ENCODE data around the gene PPP4C. TPM values are rescaled to one million over a fixed set of nuclear protein-coding genes. Genes with fewer than 3 reads are reported as not detected.
"Not testable (repeated sequence)": the region's sequence is repeated elsewhere in the genome, so short reads cannot be mapped to it uniquely, and the experiment has no call there.

Gene PPP4C
- total and polyA plus RNA-seq, 7 experiments from 2014 or later: 68.4 to 176 (median 104) TPM

- Mint-ChIP-seq H3K4me3 (peak overlapping the region in 1 of 10 donors; percentile 39), H3K36me3 (peaks cover 0 to 23% (median 8%) of the 10 kb centered on the region in 5 donors), H3K27ac (peak overlapping the region in 4 of 9 donors; percentile 32 to 59 (median 44)), H3K27me3 (no peaks in the 10 kb centered on the region), H3K9me3 (peaks cover 0 to 3% (median 0%) of the 10 kb centered on the region in 11 donors), H3K4me1 (peaks cover 10 to 18% (median 15%) of the 10 kb centered on the region in 7 donors)
- no peak for DNase-seq
- POLR2A ChIA-PET: interaction anchor here (1.2 to 12.0 kb wide), 3 partner anchors 23 to 70 kb away, joined by 3 to 116 read pairs (median 4); partner anchors contain the start of genes CORO1A and TBX6
- ATAC-seq: no peak
- H3K4me1 ChIP-seq (ENCODE audit: control insufficient read depth in 2 of 2, insufficient read depth in 2 of 2, low read length in 2 of 2): no peaks in the 10 kb centered on the region
- H3K9me3 ChIP-seq (ENCODE audit: control insufficient read depth in 2 of 3, low read length in 3 of 3): no peaks in the 10 kb centered on the region
- peaks cover 0 to 67% (median 9%) of the 10 kb centered on the region in 3 experiments for H3K36me3 ChIP-seq (ENCODE audit: control insufficient read depth in 2 of 3, insufficient read depth in 3 of 3, low read length in 3 of 3)
- no peak overlapping the region for H3K27ac ChIP-seq (ENCODE audit: low read depth, low read length)
- H3K4me3 ChIP-seq (ENCODE audit: low read length): no peak overlapping the region
- intact Hi-C loops (cut with micrococcal nuclease): no loop called here
- CTCF ChIA-PET: interaction anchor here (0.6 to 1.6 kb wide), 2 partner anchors 24 to 68 kb away, joined by 3 read pairs; no protein-coding TSS in a partner anchor
- H3K27me3 ChIP-seq (ENCODE audit: control insufficient read depth in 2 of 2, insufficient read depth in 2 of 2, low read length in 2 of 2): no peaks in the 10 kb centered on the region
Measured at GRCh38 chr16:30114411-30114810, 38.6 kb downstream of the PPP4C start.

GRCh38 chr16:30114833-30115232 lies 39.0 kb downstream of the PPP4C start:
- H3K27me3 Mint-ChIP-seq; intact Hi-C loops (cut with micrococcal nuclease); H3K9me3 Mint-ChIP-seq; H3K9me3 ChIP-seq (ENCODE audit: control insufficient read depth in 2 of 3, low read length in 3 of 3); H3K27me3 ChIP-seq (ENCODE audit: control insufficient read depth in 2 of 2, insufficient read depth in 2 of 2, low read length in 2 of 2); H3K4me3 ChIP-seq (ENCODE audit: low read length); ATAC-seq; DNase-seq; H3K27ac ChIP-seq (ENCODE audit: low read depth, low read length); H3K4me1 ChIP-seq (ENCODE audit: control insufficient read depth in 2 of 2, insufficient read depth in 2 of 2, low read length in 2 of 2): not testable (repeated sequence)
- ChIA-PET POLR2A (interaction anchor here (0.5 to 12.0 kb wide), 5 partner anchors 21 to 72 kb away, joined by 3 to 116 read pairs (median 3); partner anchors contain the start of genes CORO1A and TBX6), CTCF (interaction anchor here (0.6 to 1.6 kb wide), 2 partner anchors 23 to 67 kb away, joined by 3 read pairs; no protein-coding TSS in a partner anchor)
- H3K4me3 Mint-ChIP-seq: peak overlapping the region in 4 of 10 donors; percentile 11 to 56 (median 28)
- H3K36me3 Mint-ChIP-seq: peaks cover 0 to 24% (median 10%) of the 10 kb centered on the region in 5 donors
- peaks cover 11 to 21% (median 18%) of the 10 kb centered on the region in 7 donors for H3K4me1 Mint-ChIP-seq
- H3K36me3 ChIP-seq (ENCODE audit: control insufficient read depth in 2 of 3, insufficient read depth in 3 of 3, low read length in 3 of 3): peaks cover 0 to 67% (median 9%) of the 10 kb centered on the region in 3 experiments
- H3K27ac Mint-ChIP-seq: peak overlapping the region in 5 of 9 donors; percentile 28 to 78 (median 41)

- Histone ChIP-seq H3K4me1 (ENCODE audit: control insufficient read depth in 2 of 2, insufficient read depth in 2 of 2, low read length in 2 of 2) (no peaks in the 10 kb centered on the region), H3K9me3 (ENCODE audit: control insufficient read depth in 2 of 3, low read length in 3 of 3) (no peaks in the 10 kb centered on the region), H3K27me3 (ENCODE audit: control insufficient read depth in 2 of 2, insufficient read depth in 2 of 2, low read length in 2 of 2) (no peaks in the 10 kb centered on the region), H3K4me3 (ENCODE audit: low read length) (no peak overlapping the region), H3K36me3 (ENCODE audit: control insufficient read depth in 2 of 3, insufficient read depth in 3 of 3, low read length in 3 of 3) (peaks cover 0 to 67% (median 9%) of the 10 kb centered on the region in 3 experiments), H3K27ac (ENCODE audit: low read depth, low read length) (no peak overlapping the region)
- peaks cover 0 to 3% (median 0%) of the 10 kb centered on the region in 11 donors for H3K9me3 Mint-ChIP-seq
- peak overlapping the region in 4 of 10 donors; percentile 11 to 56 (median 28) for H3K4me3 Mint-ChIP-seq
- peaks cover 13 to 24% (median 22%) of the 10 kb centered on the region in 7 donors for H3K4me1 Mint-ChIP-seq
- ChIA-PET POLR2A (interaction anchor here (0.5 to 12.0 kb wide), 5 partner anchors 21 to 72 kb away, joined by 3 to 116 read pairs (median 3); partner anchors contain the start of genes CORO1A and TBX6), CTCF (interaction anchor here (1.6 kb wide), 1 partner anchor 67 kb away, joined by 3 read pairs; no protein-coding TSS in a partner anchor)
- DNase-seq: no peak
- H3K27me3 Mint-ChIP-seq: no peaks in the 10 kb centered on the region
- H3K27ac Mint-ChIP-seq: peak overlapping the region in 5 of 9 donors; percentile 21 to 78 (median 41)
- ATAC-seq: peak; percentile 12
- peaks cover 0 to 26% (median 10%) of the 10 kb centered on the region in 5 donors for H3K36me3 Mint-ChIP-seq
- intact Hi-C loops (cut with micrococcal nuclease): no loop called here
Measured at GRCh38 chr16:30115238-30115637, 39.4 kb downstream of the PPP4C start.

- CTCF ChIA-PET: no interaction called here
- Mint-ChIP-seq H3K27ac (no peak overlapping the region), H3K9me3 (peaks cover 0 to 3% (median 0%) of the 10 kb centered on the region in 11 donors), H3K27me3 (no peaks in the 10 kb centered on the region), H3K36me3 (peaks cover 0 to 21% (median 5%) of the 10 kb centered on the region in 5 donors), H3K4me3 (no peak overlapping the region), H3K4me1 (peaks cover 17 to 36% (median 26%) of the 10 kb centered on the region in 7 donors)
- ATAC-seq: no peak
- no peak for DNase-seq
- POLR2A ChIA-PET: interaction anchor here (0.7 to 12.0 kb wide), 5 partner anchors 25 to 739 kb away, joined by 3 to 116 read pairs (median 5); partner anchors contain the start of genes CORO1A and TBX6
- intact Hi-C loops (cut with micrococcal nuclease): no loop called here
- H3K27me3 ChIP-seq (ENCODE audit: control insufficient read depth in 2 of 2, insufficient read depth in 2 of 2, low read length in 2 of 2): no peaks in the 10 kb centered on the region
- H3K4me1 ChIP-seq (ENCODE audit: control insufficient read depth in 2 of 2, insufficient read depth in 2 of 2, low read length in 2 of 2): no peaks in the 10 kb centered on the region
- peaks cover 0 to 55% (median 9%) of the 10 kb centered on the region in 3 experiments for H3K36me3 ChIP-seq (ENCODE audit: control insufficient read depth in 2 of 3, insufficient read depth in 3 of 3, low read length in 3 of 3)
- no peak overlapping the region for H3K27ac ChIP-seq (ENCODE audit: low read depth, low read length)
- no peak overlapping the region for H3K4me3 ChIP-seq (ENCODE audit: low read length)
- H3K9me3 ChIP-seq (ENCODE audit: control insufficient read depth in 2 of 3, low read length in 3 of 3): no peaks in the 10 kb centered on the region
Measured at GRCh38 chr16:30116291-30117207, 40.8 kb downstream of the PPP4C start.

GRCh38 chr16:30117768-30118167 lies 42.0 kb downstream of the PPP4C start:
- no peak for ATAC-seq
- Mint-ChIP-seq H3K9me3 (peaks cover 0 to 3% (median 0%) of the 10 kb centered on the region in 11 donors), H3K36me3 (peaks cover 0 to 18% (median 5%) of the 10 kb centered on the region in 5 donors), H3K4me3 (no peak overlapping the region), H3K27ac (no peak overlapping the region), H3K4me1 (peaks cover 27 to 47% (median 31%) of the 10 kb centered on the region in 7 donors), H3K27me3 (no peaks in the 10 kb centered on the region)
- H3K9me3 ChIP-seq (ENCODE audit: control insufficient read depth in 2 of 3, low read length in 3 of 3): no peaks in the 10 kb centered on the region
- no peaks in the 10 kb centered on the region for H3K27me3 ChIP-seq (ENCODE audit: control insufficient read depth in 2 of 2, insufficient read depth in 2 of 2, low read length in 2 of 2)
- peaks cover 0 to 50% (median 9%) of the 10 kb centered on the region in 3 experiments for H3K36me3 ChIP-seq (ENCODE audit: control insufficient read depth in 2 of 3, insufficient read depth in 3 of 3, low read length in 3 of 3)
- CTCF ChIA-PET: no interaction called here
- no peak for DNase-seq
- no peak overlapping the region for H3K27ac ChIP-seq (ENCODE audit: low read depth, low read length)
- H3K4me1 ChIP-seq (ENCODE audit: control insufficient read depth in 2 of 2, insufficient read depth in 2 of 2, low read length in 2 of 2): peaks cover 6 to 7% of the 10 kb centered on the region in 2 donors
- intact Hi-C loops (cut with micrococcal nuclease): no loop called here
- H3K4me3 ChIP-seq (ENCODE audit: low read length): no peak overlapping the region
- POLR2A ChIA-PET: interaction anchor here (0.5 to 12.0 kb wide), 4 partner anchors 26 to 67 kb away, joined by 3 to 116 read pairs (median 4); partner anchors contain the start of genes CORO1A and TBX6

- no peak overlapping the region for H3K27ac ChIP-seq (ENCODE audit: low read depth, low read length)
- Mint-ChIP-seq H3K9me3 (peaks cover 0 to 2% (median 0%) of the 10 kb centered on the region in 11 donors), H3K4me3 (peak overlapping the region in 2 of 10 donors; percentile 10 to 69), H3K27ac (peak overlapping the region in 4 of 9 donors; percentile 3 to 81 (median 63)), H3K4me1 (peaks cover 23 to 50% (median 31%) of the 10 kb centered on the region in 7 donors), H3K27me3 (no peaks in the 10 kb centered on the region), H3K36me3 (peaks cover 0 to 13% (median 5%) of the 10 kb centered on the region in 5 donors)
- peaks cover 6 to 13% of the 10 kb centered on the region in 2 donors for H3K4me1 ChIP-seq (ENCODE audit: control insufficient read depth in 2 of 2, insufficient read depth in 2 of 2, low read length in 2 of 2)
- DNase-seq (no peak), ATAC-seq (no peak)
- H3K27me3 ChIP-seq (ENCODE audit: control insufficient read depth in 2 of 2, insufficient read depth in 2 of 2, low read length in 2 of 2): no peaks in the 10 kb centered on the region
- ChIA-PET POLR2A (interaction anchor here (1.8 to 12.0 kb wide), 3 partner anchors 26 to 65 kb away, joined by 5 to 116 read pairs (median 12); partner anchors contain the start of genes CORO1A and TBX6), CTCF (interaction anchor here (1.4 kb wide), 1 partner anchor 66 kb away, joined by 4 read pairs; no protein-coding TSS in a partner anchor)
- intact Hi-C loops (cut with micrococcal nuclease): no loop called here
- no peaks in the 10 kb centered on the region for H3K9me3 ChIP-seq (ENCODE audit: control insufficient read depth in 2 of 3, low read length in 3 of 3)
- peaks cover 0 to 41% (median 9%) of the 10 kb centered on the region in 3 experiments for H3K36me3 ChIP-seq (ENCODE audit: control insufficient read depth in 2 of 3, insufficient read depth in 3 of 3, low read length in 3 of 3)
- H3K4me3 ChIP-seq (ENCODE audit: low read length): no peak overlapping the region
Measured at GRCh38 chr16:30119428-30119827, 43.6 kb downstream of the PPP4C start.
